Mucosa of rectum (tissue), 2 donors: ENCODE results near the gene PPP2R5C.

Experiments used
- H3K27ac ChIP-seq, 2 donors: one replicate each; pipeline ENCODE4 v1.7.0; 2013; ENCODE audit warnings: inconsistent platforms in 2 of 2, low read depth in 2 of 2, low read length in 2 of 2
- H3K27me3 ChIP-seq, 2 donors: one replicate each; pipeline ENCODE4 v1.7.0; 2013; ENCODE audit warnings: low read length in 2 of 2; ENCODE audit not compliant: control insufficient read depth in 2 of 2, insufficient read depth in 2 of 2
- H3K36me3 ChIP-seq, 2 donors: one replicate each; pipeline ENCODE4 v1.7.0; 2013; ENCODE audit warnings: low read length in 2 of 2; ENCODE audit not compliant: control insufficient read depth in 2 of 2, insufficient read depth in 2 of 2
- H3K4me1 ChIP-seq, 2 donors: one replicate each; pipeline ENCODE4 v1.7.0; 2013; ENCODE audit warnings: low read length in 2 of 2, mild to moderate bottlenecking in 1 of 2; ENCODE audit not compliant: control insufficient read depth in 2 of 2, insufficient read depth in 2 of 2
- H3K4me3 ChIP-seq, 2 donors: one replicate each; pipeline ENCODE4 v1.7.0; 2013; ENCODE audit warnings: low read length in 2 of 2
- H3K9ac ChIP-seq, 2 donors: one replicate each; pipeline ENCODE4 v1.7.0; 2013; ENCODE audit warnings: low read length in 2 of 2, low read depth in 1 of 2, mild to moderate bottlenecking in 1 of 2
- H3K9me3 ChIP-seq, 2 donors: one replicate each; pipeline ENCODE4 v1.7.0; 2013; ENCODE audit warnings: low read length in 2 of 2; ENCODE audit not compliant: control insufficient read depth in 2 of 2
- donor health status: healthy.
- donor health status: Normal muscosa, but diverticular disease.

Gene PPP2R5C

GRCh38 chr14:101812071-101812470 lies 50.6 kb downstream of the PPP2R5C start:
- Histone ChIP-seq H3K27ac (peak overlapping the region in 1 of 2 donors; percentile 46), H3K4me3 (peak overlapping the region in 1 of 2 donors; percentile 48), H3K27me3 (no peaks in the 10 kb centered on the region), H3K9ac (peak overlapping the region in 1 of 2 donors; percentile 43), H3K36me3 (peaks cover 0 to 4% of the 10 kb centered on the region in 2 donors), H3K4me1 (peaks cover 30 to 41% of the 10 kb centered on the region in 2 donors), H3K9me3 (no peaks in the 10 kb centered on the region)

- H3K27ac ChIP-seq: peak overlapping the region; percentile 53 to 57
- peaks cover 30 to 40% of the 10 kb centered on the region in 2 donors for H3K4me1 ChIP-seq
- no peaks in the 10 kb centered on the region for H3K9me3 ChIP-seq
- H3K27me3 ChIP-seq: no peaks in the 10 kb centered on the region
- H3K9ac ChIP-seq: peak overlapping the region; percentile 29 to 42
- H3K4me3 ChIP-seq: peak overlapping the region in 1 of 2 donors; percentile 9
- H3K36me3 ChIP-seq: peaks cover 0 to 4% of the 10 kb centered on the region in 2 donors
Observed at GRCh38 chr14:101813171-101813759, 51.8 kb downstream of the PPP2R5C start.

- Histone ChIP-seq H3K36me3 (peaks cover 0 to 4% of the 10 kb centered on the region in 2 donors), H3K4me3 (no peak overlapping the region), H3K9me3 (no peaks in the 10 kb centered on the region), H3K4me1 (peaks cover 32 to 37% of the 10 kb centered on the region in 2 donors), H3K27me3 (no peaks in the 10 kb centered on the region), H3K27ac (peak overlapping the region; percentile 53 to 57), H3K9ac (peak overlapping the region in 1 of 2 donors; percentile 0)
Observed at GRCh38 chr14:101813833-101814232, 52.3 kb downstream of the PPP2R5C start.

GRCh38 chr14:101814934-101815333 lies 53.4 kb downstream of the PPP2R5C start:
- H3K4me3 ChIP-seq: no peak overlapping the region
- H3K27ac ChIP-seq: peak overlapping the region in 1 of 2 donors; percentile 53
- H3K9ac ChIP-seq: no peak overlapping the region

GRCh38 chr14:101815994-101816393 lies 54.5 kb downstream of the PPP2R5C start:
- Histone ChIP-seq H3K9ac (no peak overlapping the region), H3K27ac (no peak overlapping the region), H3K4me3 (no peak overlapping the region), H3K9me3 (no peaks in the 10 kb centered on the region), H3K27me3 (no peaks in the 10 kb centered on the region), H3K36me3 (peaks cover 4% of the 10 kb centered on the region in 2 donors), H3K4me1 (peaks cover 31 to 32% of the 10 kb centered on the region in 2 donors)

More at GRCh38 chr14:101814934-101815333, 53.4 kb downstream of the PPP2R5C start:
- Histone ChIP-seq H3K4me1 (peaks cover 36 to 37% of the 10 kb centered on the region in 2 donors), H3K9me3 (no peaks in the 10 kb centered on the region), H3K36me3 (peaks cover 0 to 4% of the 10 kb centered on the region in 2 donors), H3K27me3 (no peaks in the 10 kb centered on the region)

GRCh38 chr14:101817501-101818001 lies 56.0 kb downstream of the PPP2R5C start:
- Histone ChIP-seq H3K27ac (peak overlapping the region; percentile 34 to 38), H3K4me1 (peaks cover 17 to 19% of the 10 kb centered on the region in 2 donors), H3K9me3 (no peaks in the 10 kb centered on the region), H3K9ac (no peak overlapping the region), H3K27me3 (no peaks in the 10 kb centered on the region), H3K4me3 (no peak overlapping the region), H3K36me3 (peaks cover 4% of the 10 kb centered on the region in 2 donors)

GRCh38 chr14:101819251-101819990 lies 57.9 kb downstream of the PPP2R5C start:
- Histone ChIP-seq H3K4me3 (no peak overlapping the region), H3K27ac (peak overlapping the region; percentile 45 to 83), H3K9ac (no peak overlapping the region), H3K4me1 (peaks cover under 1 to 6% of the 10 kb centered on the region in 2 donors), H3K9me3 (no peaks in the 10 kb centered on the region), H3K27me3 (no peaks in the 10 kb centered on the region), H3K36me3 (peaks cover 4% of the 10 kb centered on the region in 2 donors)

- Histone ChIP-seq H3K36me3 (peaks cover 0 to 4% of the 10 kb centered on the region in 2 donors), H3K27ac (peak overlapping the region; percentile 45 to 83), H3K4me3 (peak overlapping the region in 1 of 2 donors; percentile 40), H3K27me3 (no peaks in the 10 kb centered on the region), H3K9ac (no peak overlapping the region), H3K9me3 (no peaks in the 10 kb centered on the region), H3K4me1 (peaks cover 3 to 6% of the 10 kb centered on the region in 2 donors)
Observed at GRCh38 chr14:101820283-101820798, 58.8 kb downstream of the PPP2R5C start.

GRCh38 chr14:101821528-101821927 lies 60.0 kb downstream of the PPP2R5C start:
- Histone ChIP-seq H3K9me3 (no peaks in the 10 kb centered on the region), H3K4me1 (peaks cover 3 to 10% of the 10 kb centered on the region in 2 donors), H3K27ac (peak overlapping the region in 1 of 2 donors; percentile 39)

GRCh38 chr14:101823066-101823465 lies 61.6 kb downstream of the PPP2R5C start:
- Histone ChIP-seq H3K9me3 (no peaks in the 10 kb centered on the region), H3K27ac (peak overlapping the region; percentile 88), H3K36me3 (peaks cover 0 to 4% of the 10 kb centered on the region in 2 donors), H3K4me1 (peaks cover 3 to 10% of the 10 kb centered on the region in 2 donors), H3K4me3 (peak overlapping the region in 1 of 2 donors; percentile 62), H3K9ac (peak overlapping the region; percentile 20 to 32), H3K27me3 (no peaks in the 10 kb centered on the region)

More at GRCh38 chr14:101821528-101821927, 60.0 kb downstream of the PPP2R5C start:
- no peak overlapping the region for H3K4me3 ChIP-seq
- no peak overlapping the region for H3K9ac ChIP-seq
- H3K27me3 ChIP-seq: no peaks in the 10 kb centered on the region
- peaks cover 0 to 4% of the 10 kb centered on the region in 2 donors for H3K36me3 ChIP-seq
